Bronchial epithelial cell (primary cell): ENCODE measurements around the gene NARS2. TPM values are rescaled to one million over a fixed set of nuclear protein-coding genes. Genes with fewer than 3 reads are reported as not detected.
"Not testable (repeated sequence)": the region's sequence is repeated elsewhere in the genome, so short reads cannot be mapped to it uniquely, and the experiment has no call there.

Experiments
- DNase-seq: peaks from one replicate; pipeline ENCODE4 v3.0.0-alpha.2; 2010; ENCODE audit warnings: low read depth
- FAIRE-seq: peaks from 2 replicates; lab custom pipeline; 2011; peaks lifted over from hg19 to GRCh38; lab: Jason Lieb, UNC
- H3K27me3 ChIP-seq: 2 replicates; pipeline ENCODE4 v1.5.1; 2011; ENCODE audit warnings: low read length; ENCODE audit not compliant: control insufficient read depth, insufficient read depth
- H3K36me3 ChIP-seq: 2 replicates; pipeline ENCODE4 v1.5.1; 2011; ENCODE audit warnings: low read length; ENCODE audit not compliant: control insufficient read depth, insufficient read depth
- H3K4me3 ChIP-seq: 2 replicates; pipeline ENCODE4 v1.5.1; 2011; ENCODE audit warnings: mild to moderate bottlenecking, low read depth, low read length, control low read depth
- total RNA-seq: library from RNA; depleted of rRNA; stranded (reverse); fragments of >200 nt; gene quantifications from 2 replicates; pipeline ENCODE4 v1.2.1, GENCODE V29; 2014
- TF ChIP-seq, protein P1 (sequence below): IDR thresholded peaks from 2 replicates; pipeline ENCODE4 v1.5.1; 2011; ENCODE audit warnings: mild to moderate bottlenecking, moderate library complexity, low read length, control low read depth, inconsistent platforms; ENCODE audit not compliant: insufficient read depth, severe bottlenecking

Gene NARS2
- total RNA-seq, 1 donor from 2014 or later, result 23.4 TPM

DNA sequence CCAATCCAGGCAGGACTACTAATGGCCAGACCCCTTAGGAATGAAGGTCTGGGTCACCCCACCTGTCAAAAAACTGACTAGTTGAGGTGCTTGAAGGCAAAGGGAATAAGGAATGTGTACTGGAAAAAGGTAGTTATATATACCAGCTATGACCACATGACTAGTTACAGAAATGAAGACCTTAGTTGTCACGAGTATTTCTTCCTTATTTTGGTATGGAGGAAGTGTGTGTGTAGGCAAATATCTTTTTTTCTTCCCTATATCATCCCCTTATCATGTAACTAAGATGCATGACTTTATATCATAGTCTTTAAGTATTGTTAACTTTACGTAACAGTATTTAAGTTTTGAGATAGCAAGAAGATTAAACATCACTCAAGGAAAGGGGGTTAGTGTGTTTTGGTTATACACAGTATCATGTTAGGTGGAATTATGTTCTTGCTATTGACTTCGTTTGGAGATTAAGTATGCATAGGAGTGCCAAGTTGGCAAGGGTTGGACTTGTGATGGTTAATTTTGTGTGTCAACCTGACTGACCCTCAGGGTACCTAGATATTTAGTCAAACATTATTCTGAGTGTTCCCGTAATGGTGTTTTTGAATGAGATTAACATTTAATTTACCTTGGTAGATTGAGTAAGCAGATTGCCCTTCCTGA is 38.2 kb upstream of the NARS2 start:
- H3K36me3 ChIP-seq, result no peaks in the 10 kb centered on the region
- TF ChIP-seq, protein P1, sequence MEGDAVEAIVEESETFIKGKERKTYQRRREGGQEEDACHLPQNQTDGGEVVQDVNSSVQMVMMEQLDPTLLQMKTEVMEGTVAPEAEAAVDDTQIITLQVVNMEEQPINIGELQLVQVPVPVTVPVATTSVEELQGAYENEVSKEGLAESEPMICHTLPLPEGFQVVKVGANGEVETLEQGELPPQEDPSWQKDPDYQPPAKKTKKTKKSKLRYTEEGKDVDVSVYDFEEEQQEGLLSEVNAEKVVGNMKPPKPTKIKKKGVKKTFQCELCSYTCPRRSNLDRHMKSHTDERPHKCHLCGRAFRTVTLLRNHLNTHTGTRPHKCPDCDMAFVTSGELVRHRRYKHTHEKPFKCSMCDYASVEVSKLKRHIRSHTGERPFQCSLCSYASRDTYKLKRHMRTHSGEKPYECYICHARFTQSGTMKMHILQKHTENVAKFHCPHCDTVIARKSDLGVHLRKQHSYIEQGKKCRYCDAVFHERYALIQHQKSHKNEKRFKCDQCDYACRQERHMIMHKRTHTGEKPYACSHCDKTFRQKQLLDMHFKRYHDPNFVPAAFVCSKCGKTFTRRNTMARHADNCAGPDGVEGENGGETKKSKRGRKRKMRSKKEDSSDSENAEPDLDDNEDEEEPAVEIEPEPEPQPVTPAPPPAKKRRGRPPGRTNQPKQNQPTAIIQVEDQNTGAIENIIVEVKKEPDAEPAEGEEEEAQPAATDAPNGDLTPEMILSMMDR, result no peak
- H3K27me3 ChIP-seq, result no peaks in the 10 kb centered on the region
- no peak for FAIRE-seq
- DNase-seq, result no peak
- H3K4me3 ChIP-seq, result no peak overlapping the region

DNA sequence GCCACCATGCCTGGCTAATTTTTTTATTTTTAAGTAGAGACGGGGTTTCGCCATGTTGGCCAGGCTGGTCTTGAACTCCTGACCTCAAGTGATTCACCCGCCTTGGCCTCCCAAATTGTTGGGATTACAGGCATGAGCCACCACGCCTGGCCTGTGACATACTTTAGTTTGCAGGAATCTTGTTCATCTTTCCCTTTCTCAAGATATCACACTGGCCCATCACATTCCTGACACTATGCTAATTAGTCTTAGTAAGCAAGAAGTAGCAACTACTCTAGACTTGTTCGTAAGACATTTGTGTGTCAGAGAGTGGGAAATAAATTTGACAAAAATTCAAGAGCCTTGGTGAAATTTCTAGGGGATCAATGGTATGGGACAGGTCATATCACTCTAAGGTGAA is 34.7 kb upstream of the NARS2 start:
- H3K4me3 ChIP-seq, H3K27me3 ChIP-seq, FAIRE-seq, H3K36me3 ChIP-seq, DNase-seq: not testable (repeated sequence)

DNA sequence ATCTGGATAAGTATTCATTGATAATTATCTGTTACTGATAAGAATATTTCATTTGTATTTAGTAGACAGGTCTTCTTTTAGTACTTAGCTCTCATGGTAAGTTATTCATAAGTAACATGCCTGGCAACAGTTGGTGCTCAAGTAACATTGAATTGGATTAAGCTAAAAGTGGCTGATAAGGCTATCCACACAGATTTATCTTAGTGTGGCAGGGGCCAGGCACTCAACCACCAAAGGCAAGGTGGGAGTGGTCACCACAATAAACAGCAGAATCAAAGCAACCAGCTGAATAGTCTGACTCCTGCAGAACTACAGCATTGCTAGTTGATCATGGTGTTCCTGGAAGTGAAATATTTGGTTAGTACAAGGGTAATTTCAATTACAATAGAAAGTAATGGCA is 33.0 kb upstream of the NARS2 start:
- H3K36me3 ChIP-seq, result no peaks in the 10 kb centered on the region
- no peak for DNase-seq
- H3K4me3 ChIP-seq, result no peak overlapping the region
- TF ChIP-seq, protein P1, result no peak
- no peak for FAIRE-seq
- H3K27me3 ChIP-seq, result no peaks in the 10 kb centered on the region

DNA sequence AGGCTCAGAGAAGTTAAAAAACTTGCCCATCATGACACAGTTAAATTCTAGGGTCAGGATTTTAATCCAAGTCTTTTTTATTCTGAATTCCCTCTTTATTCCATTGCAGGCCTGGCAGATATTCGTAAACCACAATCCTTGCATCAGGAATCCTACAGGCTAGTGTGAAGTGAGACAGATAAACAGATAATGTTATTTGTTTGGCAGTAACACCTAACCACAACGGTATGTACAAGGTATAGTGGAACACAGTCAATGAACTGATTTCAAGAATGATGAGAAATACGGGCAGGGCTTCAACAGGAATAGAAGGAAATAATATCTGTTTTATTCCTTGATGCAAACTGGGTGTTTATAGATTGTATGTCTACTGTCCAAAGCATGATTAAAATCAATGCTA is 32.0 kb upstream of the NARS2 start:
- Histone ChIP-seq H3K36me3 (no peaks in the 10 kb centered on the region), H3K27me3 (no peaks in the 10 kb centered on the region), H3K4me3 (no peak overlapping the region)
- TF ChIP-seq, protein P1, result no peak
- FAIRE-seq, result no peak
- DNase-seq, result peak; percentile 48

DNA sequence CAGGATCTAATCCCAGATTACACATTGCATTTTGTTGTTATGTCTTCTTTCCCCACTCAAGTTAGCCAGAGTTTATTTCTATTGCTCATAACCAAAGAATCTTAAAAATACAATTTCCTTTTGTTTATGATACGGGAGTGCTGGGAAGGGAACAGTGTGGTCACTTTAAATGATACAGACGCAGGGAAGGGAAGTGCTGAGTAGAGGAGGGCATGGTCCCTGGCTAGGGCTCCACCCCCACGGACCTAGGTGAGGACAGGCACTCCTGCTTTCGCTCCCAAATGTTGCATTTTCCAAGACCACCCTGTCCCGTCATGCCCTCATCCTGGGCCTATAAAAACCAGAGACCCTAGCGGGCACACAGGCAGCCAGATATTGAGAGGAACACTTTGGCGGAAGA is 30.6 kb upstream of the NARS2 start:
- no peaks in the 10 kb centered on the region for H3K36me3 ChIP-seq
- no peak overlapping the region for H3K4me3 ChIP-seq
- no peak for FAIRE-seq
- TF ChIP-seq, protein P1, result no peak
- H3K27me3 ChIP-seq, result no peaks in the 10 kb centered on the region
- no peak for DNase-seq

DNA sequence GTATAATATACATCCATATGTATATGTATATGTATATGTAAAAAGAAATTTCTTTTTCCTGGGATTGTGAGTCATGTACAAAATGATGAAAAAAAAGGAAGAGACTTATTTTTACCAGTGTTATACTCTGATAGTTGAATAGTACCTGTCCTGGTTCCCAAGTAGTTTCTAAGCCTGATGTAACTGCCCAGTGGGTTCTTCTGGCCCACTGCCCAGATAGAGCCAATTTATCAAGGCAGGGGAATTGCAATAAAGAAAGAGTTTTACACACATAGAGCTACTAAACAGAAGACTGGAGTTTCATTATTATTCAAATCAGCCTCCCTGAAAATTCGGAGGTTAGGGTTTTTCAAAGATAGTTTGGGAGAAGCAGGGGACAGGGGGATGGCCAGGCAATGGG is 29.1 kb upstream of the NARS2 start:
- FAIRE-seq, result no peak
- Histone ChIP-seq H3K27me3 (no peaks in the 10 kb centered on the region), H3K4me3 (no peak overlapping the region), H3K36me3 (no peaks in the 10 kb centered on the region)
- TF ChIP-seq, protein P1, result no peak
- DNase-seq, result no peak

DNA sequence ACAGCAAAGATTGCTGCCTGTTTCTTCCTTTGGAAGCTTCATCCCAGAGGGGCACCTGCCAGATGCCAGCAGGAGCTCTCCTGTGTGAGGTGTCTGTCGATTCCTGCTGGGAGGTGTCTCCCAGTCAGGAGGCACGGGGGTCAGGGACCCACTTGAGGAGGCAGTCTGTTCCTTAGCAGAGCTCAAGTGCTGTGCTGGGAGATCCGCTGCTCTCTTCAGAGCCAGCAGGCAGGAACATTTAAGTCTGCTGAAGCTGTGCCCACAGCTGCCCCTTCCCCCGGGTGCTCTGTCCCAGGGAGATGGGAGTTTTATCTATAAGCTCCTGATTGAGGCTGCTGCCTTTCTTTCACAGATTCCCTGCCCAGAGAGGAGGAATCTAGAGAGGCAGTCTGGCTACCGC is 28.1 kb upstream of the NARS2 start:
- not testable (repeated sequence) for DNase-seq, H3K36me3 ChIP-seq, H3K27me3 ChIP-seq, FAIRE-seq, H3K4me3 ChIP-seq

DNA sequence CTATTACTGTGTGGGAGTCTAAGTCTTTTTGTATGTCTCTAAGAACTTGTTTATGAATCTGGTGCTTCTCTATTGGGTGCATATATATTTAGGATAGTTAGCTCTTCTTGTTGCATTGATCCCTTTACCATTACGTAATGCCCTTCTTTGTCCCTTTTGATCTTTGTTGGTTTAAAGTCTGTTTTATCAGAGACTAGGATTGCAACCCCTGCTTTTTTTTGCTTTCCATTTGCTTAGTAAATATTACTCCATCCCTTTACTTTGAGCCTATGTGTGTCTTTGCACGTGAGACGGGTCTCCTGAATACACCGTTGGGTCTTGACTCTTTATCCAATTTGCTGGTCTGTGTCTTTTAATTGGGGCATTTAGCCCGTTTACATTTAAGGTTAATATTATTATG is 26.4 kb upstream of the NARS2 start:
- FAIRE-seq, H3K27me3 ChIP-seq, H3K4me3 ChIP-seq, DNase-seq, H3K36me3 ChIP-seq: not testable (repeated sequence)

DNA sequence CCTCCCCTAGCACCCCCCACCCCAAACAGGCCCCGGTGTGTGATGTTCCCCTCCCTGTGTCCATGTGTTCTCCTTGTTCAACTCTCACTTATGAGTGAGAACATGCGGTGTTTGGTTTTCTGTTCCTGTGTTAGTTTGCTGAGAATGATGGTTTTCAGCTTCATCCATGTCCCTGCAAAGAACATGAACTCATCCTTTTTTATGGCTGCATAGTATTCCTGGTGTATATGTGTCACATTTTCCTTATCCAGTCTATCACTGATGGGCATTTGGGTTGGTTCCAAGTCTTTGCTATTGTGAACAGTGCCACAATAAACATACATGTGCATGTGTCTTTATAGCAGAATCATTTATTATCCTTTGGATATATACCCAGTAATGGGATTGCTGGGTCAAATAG is 22.9 kb upstream of the NARS2 start:
- not testable (repeated sequence) for FAIRE-seq, DNase-seq, H3K4me3 ChIP-seq, H3K36me3 ChIP-seq, H3K27me3 ChIP-seq
